Measurements from ENCODE around the gene DYNLRB1. TPM values are rescaled to one million over a fixed set of nuclear protein-coding genes. Genes with fewer than 3 reads are reported as not detected.

The DYNLRB1 gene
- total RNA-seq, 1 experiment from 2014 or later = 177 TPM

DNA sequence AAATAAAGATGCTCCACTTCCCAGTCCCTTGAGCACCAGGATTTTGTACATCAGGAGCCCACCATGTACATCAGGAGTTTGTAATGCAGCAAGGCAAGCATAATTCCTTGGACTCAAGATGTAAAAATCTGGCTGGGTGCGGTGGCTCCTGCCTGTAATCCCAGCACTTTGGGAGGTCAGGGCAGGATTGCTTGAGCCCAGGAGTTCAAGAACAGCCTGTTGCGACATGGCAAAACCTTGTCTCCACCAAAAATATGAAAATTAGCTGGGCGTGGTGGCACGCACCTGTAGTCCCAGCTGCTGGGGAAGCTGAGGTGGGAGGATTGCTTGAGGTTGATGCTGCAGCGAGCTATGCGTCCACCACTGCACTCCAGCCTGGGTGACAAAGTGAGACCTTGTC, 26.2 kb downstream of the DYNLRB1 start:
- H3K4me1 ChIP-seq (ENCODE audit: insufficient read depth, low read length) = no peaks in the 10 kb centered on the region
- H2AFZ ChIP-seq (ENCODE audit: low read length) = no peak overlapping the region
- no peaks in the 10 kb centered on the region for H4K20me1 ChIP-seq (ENCODE audit: low read length)
- no peaks in the 10 kb centered on the region for H3F3A ChIP-seq (ENCODE audit: low read length, unreplicated experiment)
- no peaks in the 10 kb centered on the region for H3K9me3 ChIP-seq (ENCODE audit: low read length)
- H3K4me3 ChIP-seq (ENCODE audit: low read length) = no peak overlapping the region
- no peaks in the 10 kb centered on the region for H3K27me3 ChIP-seq (ENCODE audit: low read length)
- H3K4me2 ChIP-seq (ENCODE audit: low read length) = no peak overlapping the region
- H3K9me2 ChIP-seq (replicated peaks; ENCODE audit: low read length) = no peaks in the 10 kb centered on the region
- CTCF ChIA-PET = no interaction called here
- no peak overlapping the region for H3K9ac ChIP-seq (ENCODE audit: low read length)
- intact Hi-C loops (cut with micrococcal nuclease) = no loop called here
- no peaks in the 10 kb centered on the region for H3K79me2 ChIP-seq (ENCODE audit: low read length)
- no peak overlapping the region for H3K27ac ChIP-seq (ENCODE audit: low read length)
- peaks cover 13% of the 10 kb centered on the region for H3K36me3 ChIP-seq (ENCODE audit: low read depth, low read length)
- ATAC-seq (no peak), DNase-seq (no peak)
- TF ChIP-seq EZH2 (IDR thresholded peaks at IDR 0.05; ENCODE audit: low read length, unreplicated experiment) = no peak
- no peak for TF ChIP-seq EZH2phosphoT487 (IDR thresholded peaks at IDR 0.05; ENCODE audit: borderline replicate concordance, low read length)
- TF ChIP-seq, protein P1, sequence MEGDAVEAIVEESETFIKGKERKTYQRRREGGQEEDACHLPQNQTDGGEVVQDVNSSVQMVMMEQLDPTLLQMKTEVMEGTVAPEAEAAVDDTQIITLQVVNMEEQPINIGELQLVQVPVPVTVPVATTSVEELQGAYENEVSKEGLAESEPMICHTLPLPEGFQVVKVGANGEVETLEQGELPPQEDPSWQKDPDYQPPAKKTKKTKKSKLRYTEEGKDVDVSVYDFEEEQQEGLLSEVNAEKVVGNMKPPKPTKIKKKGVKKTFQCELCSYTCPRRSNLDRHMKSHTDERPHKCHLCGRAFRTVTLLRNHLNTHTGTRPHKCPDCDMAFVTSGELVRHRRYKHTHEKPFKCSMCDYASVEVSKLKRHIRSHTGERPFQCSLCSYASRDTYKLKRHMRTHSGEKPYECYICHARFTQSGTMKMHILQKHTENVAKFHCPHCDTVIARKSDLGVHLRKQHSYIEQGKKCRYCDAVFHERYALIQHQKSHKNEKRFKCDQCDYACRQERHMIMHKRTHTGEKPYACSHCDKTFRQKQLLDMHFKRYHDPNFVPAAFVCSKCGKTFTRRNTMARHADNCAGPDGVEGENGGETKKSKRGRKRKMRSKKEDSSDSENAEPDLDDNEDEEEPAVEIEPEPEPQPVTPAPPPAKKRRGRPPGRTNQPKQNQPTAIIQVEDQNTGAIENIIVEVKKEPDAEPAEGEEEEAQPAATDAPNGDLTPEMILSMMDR (conservative IDR thresholded peaks at IDR 0.05; ENCODE audit: low read depth, low read length) = no peak
- POLR2A ChIA-PET (ENCODE audit: unreplicated experiment) = no interaction called here
- no TSS peak for BruUV-seq (replicated peaks)

DNA sequence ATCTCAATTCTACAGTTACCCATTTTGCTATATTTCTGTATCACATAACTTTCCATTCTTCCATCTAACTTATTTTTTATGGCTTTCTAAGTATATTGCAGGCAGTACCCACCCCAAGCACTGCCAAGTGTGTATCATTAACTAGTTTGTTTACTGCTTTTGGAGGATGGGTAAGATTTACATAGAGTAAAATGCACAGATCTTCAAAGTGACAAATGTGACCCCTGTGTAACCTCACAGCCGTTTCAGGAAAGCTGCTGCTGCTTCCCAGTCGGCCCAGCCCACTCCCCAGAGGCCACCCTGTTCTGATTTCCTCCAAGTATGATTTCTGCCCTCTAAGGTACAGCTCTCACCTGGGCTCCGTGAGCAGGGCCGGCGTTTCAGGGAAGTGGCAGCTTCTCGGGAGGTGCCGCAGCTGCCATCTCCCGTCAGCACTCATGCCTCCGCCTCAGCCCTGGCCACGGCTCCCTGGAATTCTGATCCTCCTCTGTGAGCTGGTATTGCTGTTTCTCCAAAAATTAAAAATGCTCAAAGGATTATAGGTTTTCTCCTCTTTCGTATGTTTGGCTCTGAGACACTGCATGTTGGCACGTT, 27.3 kb downstream of the DYNLRB1 start:
- ChIA-PET POLR2A (ENCODE audit: unreplicated experiment) (no interaction called here), CTCF (no interaction called here)
- no peak overlapping the region for H3K9ac ChIP-seq (ENCODE audit: low read length)
- ATAC-seq (no peak), DNase-seq (no peak)
- H2AFZ ChIP-seq (ENCODE audit: low read length) = no peak overlapping the region
- H3K4me2 ChIP-seq (ENCODE audit: low read length) = no peak overlapping the region
- no peaks in the 10 kb centered on the region for H3K9me3 ChIP-seq (ENCODE audit: low read length)
- no peaks in the 10 kb centered on the region for H3F3A ChIP-seq (ENCODE audit: low read length, unreplicated experiment)
- H3K9me2 ChIP-seq (replicated peaks; ENCODE audit: low read length) = no peaks in the 10 kb centered on the region
- H4K20me1 ChIP-seq (ENCODE audit: low read length) = no peaks in the 10 kb centered on the region
- peaks cover 12% of the 10 kb centered on the region for H3K36me3 ChIP-seq (ENCODE audit: low read depth, low read length)
- TF ChIP-seq, protein P1 (conservative IDR thresholded peaks at IDR 0.05; ENCODE audit: low read depth, low read length) = no peak
- no peak for TF ChIP-seq EZH2phosphoT487 (IDR thresholded peaks at IDR 0.05; ENCODE audit: borderline replicate concordance, low read length)
- TF ChIP-seq EZH2 (IDR thresholded peaks at IDR 0.05; ENCODE audit: low read length, unreplicated experiment) = no peak
- BruUV-seq (replicated peaks) = no TSS peak
- H3K27ac ChIP-seq (ENCODE audit: low read length) = no peak overlapping the region
- H3K79me2 ChIP-seq (ENCODE audit: low read length) = no peaks in the 10 kb centered on the region
- no peaks in the 10 kb centered on the region for H3K4me1 ChIP-seq (ENCODE audit: insufficient read depth, low read length)
- intact Hi-C loops (cut with micrococcal nuclease) = no loop called here
- H3K4me3 ChIP-seq (ENCODE audit: low read length) = no peak overlapping the region
- no peaks in the 10 kb centered on the region for H3K27me3 ChIP-seq (ENCODE audit: low read length)

DNA sequence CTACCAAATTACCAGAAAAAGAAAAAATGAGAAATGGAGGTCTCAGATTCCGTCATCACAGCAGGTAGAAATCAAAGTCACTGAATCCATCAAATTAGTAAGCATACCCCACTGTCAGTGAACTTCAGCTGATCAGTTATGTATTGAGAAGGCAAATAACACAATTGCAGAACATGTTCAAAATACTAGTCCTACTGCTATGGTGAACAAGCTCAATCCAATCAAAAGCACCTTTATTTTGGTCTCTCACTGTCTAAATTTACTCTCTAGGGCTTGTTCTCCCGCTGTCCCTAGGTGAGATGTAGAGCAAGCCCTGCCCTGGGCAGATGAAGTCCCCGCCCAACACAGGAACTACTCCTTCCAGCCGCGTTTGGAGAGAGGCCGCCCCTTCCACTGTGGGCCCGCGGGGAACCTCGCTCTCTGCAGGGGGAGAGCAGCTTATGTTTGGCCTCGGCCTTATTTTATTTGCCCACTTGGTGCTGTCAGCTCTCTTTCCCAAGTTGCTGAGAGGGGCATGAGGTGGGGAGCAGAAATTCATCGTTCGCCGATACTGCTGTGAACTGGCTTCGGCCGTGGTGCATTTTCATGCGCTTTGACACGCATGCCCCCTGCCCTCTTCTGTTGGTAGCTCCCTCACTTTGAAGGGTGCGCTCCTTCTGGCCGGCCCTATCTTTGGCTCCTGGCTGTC, 28.0 kb downstream of the DYNLRB1 start:
- CTCF ChIA-PET = no interaction called here
- intact Hi-C loops (cut with micrococcal nuclease) = no loop called here
- ATAC-seq = no peak

More for the DNA sequence above, 28.0 kb downstream of the DYNLRB1 start:
- no peaks in the 10 kb centered on the region for H3K9me3 ChIP-seq (ENCODE audit: low read length)
- TF ChIP-seq EZH2phosphoT487 (IDR thresholded peaks at IDR 0.05; ENCODE audit: borderline replicate concordance, low read length) = no peak
- TF ChIP-seq, protein P1 (conservative IDR thresholded peaks at IDR 0.05; ENCODE audit: low read depth, low read length) = no peak
- TF ChIP-seq EZH2 (IDR thresholded peaks at IDR 0.05; ENCODE audit: low read length, unreplicated experiment) = no peak
- peaks cover 9% of the 10 kb centered on the region; the same call in 1 of the 2 replicates for H3K36me3 ChIP-seq (ENCODE audit: low read depth, low read length)
- no peak overlapping the region for H3K27ac ChIP-seq (ENCODE audit: low read length)
- H3K4me2 ChIP-seq (ENCODE audit: low read length) = no peak overlapping the region
- H3F3A ChIP-seq (ENCODE audit: low read length, unreplicated experiment) = no peaks in the 10 kb centered on the region
- DNase-seq = no peak
- H3K4me1 ChIP-seq (ENCODE audit: insufficient read depth, low read length) = no peaks in the 10 kb centered on the region
- H4K20me1 ChIP-seq (ENCODE audit: low read length) = no peaks in the 10 kb centered on the region
- H3K4me3 ChIP-seq (ENCODE audit: low read length) = no peak overlapping the region
- no peaks in the 10 kb centered on the region for H3K27me3 ChIP-seq (ENCODE audit: low read length)
- TSS peak; percentile 22 for BruUV-seq (replicated peaks)
- no peaks in the 10 kb centered on the region for H3K9me2 ChIP-seq (replicated peaks; ENCODE audit: low read length)
- H3K79me2 ChIP-seq (ENCODE audit: low read length) = no peaks in the 10 kb centered on the region
- no peak overlapping the region for H2AFZ ChIP-seq (ENCODE audit: low read length)
- H3K9ac ChIP-seq (ENCODE audit: low read length) = no peak overlapping the region
- POLR2A ChIA-PET (ENCODE audit: unreplicated experiment) = interaction anchor here (0.6 kb wide), 1 partner anchor 472 kb away, joined by 3 read pairs; no protein-coding TSS in a partner anchor
